Measurements from ENCODE around the gene PHLPP2. TPM values are rescaled to one million over a fixed set of nuclear protein-coding genes. Genes with fewer than 3 reads are reported as not detected.
"Not testable (repeated sequence)": the region's sequence is repeated elsewhere in the genome, so short reads cannot be mapped to it uniquely, and the experiment has no call there.

Gene PHLPP2
- total RNA-seq, 5 donors from 2014 or later (not counting 1 experiment from before 2014, with no cell fraction given): 7.6 to 9.9 (median 9.3) TPM

DNA sequence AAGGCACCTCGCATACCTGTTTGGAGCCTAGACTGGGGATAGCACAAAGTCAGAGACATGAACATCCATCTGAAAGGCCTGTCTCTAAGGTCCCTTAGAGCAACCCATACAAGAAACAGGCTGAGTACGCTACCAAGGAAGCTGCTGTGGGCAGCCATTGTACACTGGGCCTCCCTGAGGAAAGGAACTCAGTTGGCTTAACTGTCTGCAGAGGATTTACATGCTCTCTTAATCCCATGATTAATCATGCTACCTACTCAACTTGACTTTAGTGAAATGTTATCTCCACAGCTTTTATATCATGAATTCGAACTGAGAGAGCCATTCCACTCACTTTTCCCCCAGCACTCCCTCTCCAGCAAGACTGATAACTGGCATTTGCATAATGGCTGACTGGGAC, 26.0 kb downstream of the PHLPP2 start:
- 96% methylated on average over 3 of the region's 3 CpGs for WGBS (ENCODE audit: insufficient coverage)
- DNase-seq (no peak), ATAC-seq (replicated peaks in 1 of 4) (no peak)
- H3K27me3 ChIP-seq (replicated peaks in 1 of 2; ENCODE audit: control insufficient read depth in 2 of 2, extremely low read depth in 1 of 2, insufficient read depth in 2 of 2, low read length in 1 of 2): no peaks in the 10 kb centered on the region
- ChIA-PET CTCF (no interaction called here), POLR2A (no interaction called here)
- H3K36me3 ChIP-seq (ENCODE audit: control insufficient read depth in 2 of 2, extremely low read depth in 1 of 2, insufficient read depth in 1 of 2, low read length in 1 of 2): peaks cover 0 to 5% of the 10 kb centered on the region in 2 donors
- H3K4me1 Mint-ChIP-seq: peaks cover 0 to 5% (median 2%) of the 10 kb centered on the region in 3 donors
- H3K27ac Mint-ChIP-seq: no peak overlapping the region
- no peaks in the 10 kb centered on the region for H3K9me3 Mint-ChIP-seq
- H3K4me3 ChIP-seq (ENCODE audit: control insufficient read depth in 1 of 2, extremely low read depth in 1 of 2, low read length in 1 of 2): no peak overlapping the region
- no peak overlapping the region for H3K4me3 Mint-ChIP-seq
- H3K9me3 ChIP-seq: no peaks in the 10 kb centered on the region
- no peak overlapping the region for H3K27ac ChIP-seq (ENCODE audit: low read length)
- peaks cover 27% of the 10 kb centered on the region for H3K36me3 Mint-ChIP-seq
- no peaks in the 10 kb centered on the region for H3K4me1 ChIP-seq (ENCODE audit: control insufficient read depth in 1 of 2, extremely low read depth in 1 of 2, insufficient read depth in 2 of 2, low read length in 2 of 2)
- H3K27me3 Mint-ChIP-seq: no peaks in the 10 kb centered on the region

DNA sequence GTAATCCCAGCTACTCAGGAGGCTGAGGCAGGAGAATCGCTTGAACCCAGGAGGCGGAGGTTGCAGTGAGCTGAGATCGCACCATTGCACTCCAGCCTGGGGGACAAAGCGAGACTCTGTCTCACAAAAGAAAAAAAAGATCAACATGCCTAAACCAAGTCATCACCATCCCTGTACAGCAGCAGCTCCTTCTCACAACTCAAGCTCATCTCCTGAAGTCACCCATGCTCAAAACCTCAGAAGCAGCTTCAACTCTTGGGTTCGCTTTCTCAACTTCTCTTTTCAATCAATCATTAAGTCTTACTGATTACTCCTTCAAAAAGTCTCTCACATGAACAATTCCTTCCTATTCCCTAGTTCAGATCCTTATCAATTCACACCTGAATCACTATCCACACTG, 31.3 kb downstream of the PHLPP2 start:
- Mint-ChIP-seq H3K27me3 (no peaks in the 10 kb centered on the region), H3K36me3 (peaks cover 27% of the 10 kb centered on the region), H3K9me3 (no peaks in the 10 kb centered on the region), H3K4me1 (peaks cover 0 to 9% (median 2%) of the 10 kb centered on the region in 3 donors), H3K4me3 (no peak overlapping the region), H3K27ac (peak overlapping the region in 1 of 2 donors; percentile 29)
- ChIA-PET CTCF (no interaction called here), POLR2A (no interaction called here)
- DNase-seq: no peak
- no peak overlapping the region for H3K4me3 ChIP-seq (ENCODE audit: control insufficient read depth in 1 of 2, extremely low read depth in 1 of 2, low read length in 1 of 2)
- no peak for ATAC-seq (replicated peaks in 1 of 4)
- no peaks in the 10 kb centered on the region for H3K9me3 ChIP-seq
- H3K27ac ChIP-seq (ENCODE audit: low read length): no peak overlapping the region
- H3K4me1 ChIP-seq (ENCODE audit: control insufficient read depth in 1 of 2, extremely low read depth in 1 of 2, insufficient read depth in 2 of 2, low read length in 2 of 2): no peaks in the 10 kb centered on the region
- 95% methylated on average over 4 of the region's 5 CpGs for WGBS (ENCODE audit: insufficient coverage)
- H3K27me3 ChIP-seq (replicated peaks in 1 of 2; ENCODE audit: control insufficient read depth in 2 of 2, extremely low read depth in 1 of 2, insufficient read depth in 2 of 2, low read length in 1 of 2): no peaks in the 10 kb centered on the region
- H3K36me3 ChIP-seq (ENCODE audit: control insufficient read depth in 2 of 2, extremely low read depth in 1 of 2, insufficient read depth in 1 of 2, low read length in 1 of 2): peaks cover 0 to 9% of the 10 kb centered on the region in 2 donors

DNA sequence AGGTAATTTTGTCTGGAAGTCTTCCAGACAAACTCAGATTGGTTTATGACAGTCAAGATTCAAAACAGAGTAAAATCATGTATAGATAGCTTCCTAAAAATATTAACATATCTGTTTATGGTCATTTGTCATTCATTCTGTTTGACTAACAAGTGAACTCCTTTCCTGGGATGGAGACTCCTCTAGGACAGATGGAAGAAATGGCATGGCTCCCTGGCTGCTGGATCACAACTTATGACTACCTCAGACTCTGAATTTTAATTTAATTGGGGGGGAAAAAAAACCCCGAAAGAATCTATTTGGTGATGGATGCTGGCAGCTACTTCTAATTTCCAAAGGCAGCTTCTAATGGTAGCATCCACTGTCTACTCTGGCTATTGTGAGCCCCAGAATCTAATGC, 34.6 kb downstream of the PHLPP2 start:
- H3K27ac ChIP-seq (ENCODE audit: low read length): no peak overlapping the region
- CTCF ChIA-PET: interaction anchor here (0.6 to 1.0 kb wide), 2 partner anchors 14 to 42 kb away, joined by 4 read pairs; no protein-coding TSS in a partner anchor
- POLR2A ChIA-PET: no interaction called here
- ATAC-seq (replicated peaks in 1 of 4) (no peak), DNase-seq (no peak)
- no peaks in the 10 kb centered on the region for H3K27me3 ChIP-seq (replicated peaks in 1 of 2; ENCODE audit: control insufficient read depth in 2 of 2, extremely low read depth in 1 of 2, insufficient read depth in 2 of 2, low read length in 1 of 2)
- no peaks in the 10 kb centered on the region for H3K4me1 ChIP-seq (ENCODE audit: control insufficient read depth in 1 of 2, extremely low read depth in 1 of 2, insufficient read depth in 2 of 2, low read length in 2 of 2)
- H3K4me3 ChIP-seq (ENCODE audit: control insufficient read depth in 1 of 2, extremely low read depth in 1 of 2, low read length in 1 of 2): no peak overlapping the region
- Mint-ChIP-seq H3K36me3 (peaks cover 38% of the 10 kb centered on the region), H3K27ac (no peak overlapping the region), H3K27me3 (no peaks in the 10 kb centered on the region), H3K4me3 (no peak overlapping the region), H3K9me3 (no peaks in the 10 kb centered on the region), H3K4me1 (peaks cover 0 to 5% (median 0%) of the 10 kb centered on the region in 3 donors)
- peaks cover 2 to 9% of the 10 kb centered on the region in 2 donors for H3K36me3 ChIP-seq (ENCODE audit: control insufficient read depth in 2 of 2, extremely low read depth in 1 of 2, insufficient read depth in 1 of 2, low read length in 1 of 2)
- no CpG with 5 or more reads among the region's 1 CpG for WGBS (ENCODE audit: insufficient coverage)
- no peaks in the 10 kb centered on the region for H3K9me3 ChIP-seq

DNA sequence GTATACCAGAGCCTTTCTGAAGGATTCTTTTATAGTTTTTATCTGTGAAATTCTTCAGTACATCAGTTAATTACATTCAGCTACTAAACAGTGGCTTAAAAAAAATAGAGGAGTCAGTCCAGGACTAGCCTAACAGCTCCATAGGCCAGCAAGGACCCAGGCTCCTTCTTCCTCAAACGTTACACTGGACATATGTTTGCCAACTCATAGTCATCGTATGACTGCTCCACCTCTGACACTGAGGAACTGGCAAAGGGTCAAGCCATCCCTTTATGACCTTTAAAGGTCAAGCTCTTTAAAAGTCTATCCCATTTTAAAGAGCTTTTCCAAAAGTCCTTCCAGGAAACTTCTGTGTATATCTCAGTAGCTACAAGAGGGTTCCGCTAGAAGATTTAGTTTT, 36.6 kb downstream of the PHLPP2 start:
- H3K27ac ChIP-seq (ENCODE audit: low read length): no peak overlapping the region
- H3K4me1 ChIP-seq (ENCODE audit: control insufficient read depth in 1 of 2, extremely low read depth in 1 of 2, insufficient read depth in 2 of 2, low read length in 2 of 2): no peaks in the 10 kb centered on the region
- Mint-ChIP-seq H3K27ac (no peak overlapping the region), H3K4me1 (no peaks in the 10 kb centered on the region), H3K27me3 (no peaks in the 10 kb centered on the region), H3K36me3 (peaks cover 45% of the 10 kb centered on the region), H3K9me3 (peaks cover 0 to 4% (median 0%) of the 10 kb centered on the region in 3 donors), H3K4me3 (no peak overlapping the region)
- H3K9me3 ChIP-seq: no peaks in the 10 kb centered on the region
- H3K36me3 ChIP-seq (ENCODE audit: control insufficient read depth in 2 of 2, extremely low read depth in 1 of 2, insufficient read depth in 1 of 2, low read length in 1 of 2): peaks cover 2 to 13% of the 10 kb centered on the region in 2 donors
- ChIA-PET POLR2A (no interaction called here), CTCF (interaction anchor here in 1 of 2 donors (0.6 to 1.0 kb wide), 2 partner anchors 76 to 1948 kb away, joined by 3 to 4 read pairs; no protein-coding TSS in a partner anchor)
- no peak for ATAC-seq (replicated peaks in 1 of 4)
- H3K27me3 ChIP-seq (replicated peaks in 1 of 2; ENCODE audit: control insufficient read depth in 2 of 2, extremely low read depth in 1 of 2, insufficient read depth in 2 of 2, low read length in 1 of 2): no peaks in the 10 kb centered on the region
- H3K4me3 ChIP-seq (ENCODE audit: control insufficient read depth in 1 of 2, extremely low read depth in 1 of 2, low read length in 1 of 2): no peak overlapping the region
- WGBS (ENCODE audit: insufficient coverage): 97% methylated on average over 2 of the region's 3 CpGs
- DNase-seq: no peak

DNA sequence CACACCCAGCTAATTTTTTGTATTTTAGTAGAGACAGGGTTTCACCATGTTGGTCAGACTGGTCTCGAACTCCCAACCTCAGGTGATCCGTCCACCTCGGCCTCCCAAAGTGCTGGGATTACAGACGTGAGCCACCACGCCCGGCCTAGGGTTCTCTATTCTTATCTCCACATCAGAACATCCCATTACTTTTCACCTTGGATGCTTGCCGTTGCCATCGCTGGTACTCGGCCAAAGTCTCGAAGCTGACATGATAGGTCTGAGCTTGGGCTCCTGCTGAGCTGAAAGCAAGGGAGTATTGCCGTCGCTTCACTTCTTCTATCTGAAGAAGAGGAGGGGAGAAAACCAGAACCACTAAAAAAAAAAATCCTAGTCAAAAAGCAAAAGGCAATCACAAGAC, 40.2 kb downstream of the PHLPP2 start:
- not testable (repeated sequence) for H3K4me3 Mint-ChIP-seq; H3K27ac ChIP-seq (ENCODE audit: low read length); H3K4me1 ChIP-seq (ENCODE audit: control insufficient read depth in 1 of 2, extremely low read depth in 1 of 2, insufficient read depth in 2 of 2, low read length in 2 of 2); ATAC-seq (replicated peaks in 1 of 4); H3K9me3 ChIP-seq; H3K27ac Mint-ChIP-seq; H3K27me3 ChIP-seq (replicated peaks in 1 of 2; ENCODE audit: control insufficient read depth in 2 of 2, extremely low read depth in 1 of 2, insufficient read depth in 2 of 2, low read length in 1 of 2); H3K9me3 Mint-ChIP-seq; DNase-seq; H3K4me3 ChIP-seq (ENCODE audit: control insufficient read depth in 1 of 2, extremely low read depth in 1 of 2, low read length in 1 of 2); H3K4me1 Mint-ChIP-seq; H3K27me3 Mint-ChIP-seq
- H3K36me3 Mint-ChIP-seq: peaks cover 53% of the 10 kb centered on the region
- WGBS (ENCODE audit: insufficient coverage): 98% methylated on average over 6 of the region's 12 CpGs
- POLR2A ChIA-PET: interaction anchor here in 1 of 2 donors (0.6 kb wide), 1 partner anchor 71 kb away, joined by 3 read pairs; no protein-coding TSS in a partner anchor
- peaks cover 2 to 15% of the 10 kb centered on the region in 2 donors for H3K36me3 ChIP-seq (ENCODE audit: control insufficient read depth in 2 of 2, extremely low read depth in 1 of 2, insufficient read depth in 1 of 2, low read length in 1 of 2)
- CTCF ChIA-PET: interaction anchor here in 1 of 2 donors (0.7 kb wide), 1 partner anchor 74 kb away, joined by 3 read pairs; no protein-coding TSS in a partner anchor

DNA sequence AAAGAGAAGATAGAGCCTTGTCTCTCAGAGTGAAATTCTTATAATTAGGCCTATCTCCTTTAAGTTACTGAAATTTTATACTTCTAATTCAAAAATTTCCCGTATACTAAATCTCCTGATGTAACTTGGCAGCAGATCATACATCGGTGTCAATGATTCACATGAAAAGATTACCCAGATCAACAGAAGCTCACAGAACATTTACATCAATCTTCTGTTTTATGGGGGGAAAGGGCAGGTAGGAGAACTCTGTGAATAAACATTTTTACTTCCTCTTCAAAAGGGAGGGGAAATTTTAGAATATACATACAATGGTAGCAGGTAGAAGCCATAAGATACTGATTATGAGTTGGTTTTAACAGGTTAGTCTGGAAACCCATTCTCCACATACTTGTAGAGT, 43.1 kb downstream of the PHLPP2 start:
- peaks cover 1 to 20% of the 10 kb centered on the region in 2 donors for H3K36me3 ChIP-seq (ENCODE audit: control insufficient read depth in 2 of 2, extremely low read depth in 1 of 2, insufficient read depth in 1 of 2, low read length in 1 of 2)
- peaks cover 56% of the 10 kb centered on the region for H3K36me3 Mint-ChIP-seq

More for the DNA sequence above, 43.1 kb downstream of the PHLPP2 start:
- POLR2A ChIA-PET: no interaction called here
- Mint-ChIP-seq H3K4me3 (no peak overlapping the region), H3K4me1 (no peaks in the 10 kb centered on the region), H3K9me3 (peaks cover 0 to 4% (median 0%) of the 10 kb centered on the region in 3 donors), H3K27ac (no peak overlapping the region), H3K27me3 (no peaks in the 10 kb centered on the region)
- no peak for ATAC-seq (replicated peaks in 1 of 4)
- H3K27ac ChIP-seq (ENCODE audit: low read length): no peak overlapping the region
- CTCF ChIA-PET: no interaction called here
- H3K4me1 ChIP-seq (ENCODE audit: control insufficient read depth in 1 of 2, extremely low read depth in 1 of 2, insufficient read depth in 2 of 2, low read length in 2 of 2): no peaks in the 10 kb centered on the region
- DNase-seq: no peak
- no CpG with 5 or more reads among the region's 2 CpGs for WGBS (ENCODE audit: insufficient coverage)
- H3K4me3 ChIP-seq (ENCODE audit: control insufficient read depth in 1 of 2, extremely low read depth in 1 of 2, low read length in 1 of 2): no peak overlapping the region
- H3K27me3 ChIP-seq (replicated peaks in 1 of 2; ENCODE audit: control insufficient read depth in 2 of 2, extremely low read depth in 1 of 2, insufficient read depth in 2 of 2, low read length in 1 of 2): no peaks in the 10 kb centered on the region
- H3K9me3 ChIP-seq: no peaks in the 10 kb centered on the region

Data from T-cell (primary cell).